GM08714 (cell line): ENCODE measurements around the gene ANKMY1.

ENCODE experiments used
- H3K4me3 ChIP-seq: fragments of 200-500 bp; sonication (Bioruptor generic); 2 replicates; pipeline ENCODE4 v1.5.1; 2014; ENCODE audit warnings: mild to moderate bottlenecking, low read length, inconsistent platforms
- ZNF274 ChIP-seq: IDR thresholded peaks from 2 replicates; pipeline ENCODE4 v1.6.1; 2012; ENCODE audit warnings: mild to moderate bottlenecking, low read depth, low read length

The ANKMY1 gene

DNA sequence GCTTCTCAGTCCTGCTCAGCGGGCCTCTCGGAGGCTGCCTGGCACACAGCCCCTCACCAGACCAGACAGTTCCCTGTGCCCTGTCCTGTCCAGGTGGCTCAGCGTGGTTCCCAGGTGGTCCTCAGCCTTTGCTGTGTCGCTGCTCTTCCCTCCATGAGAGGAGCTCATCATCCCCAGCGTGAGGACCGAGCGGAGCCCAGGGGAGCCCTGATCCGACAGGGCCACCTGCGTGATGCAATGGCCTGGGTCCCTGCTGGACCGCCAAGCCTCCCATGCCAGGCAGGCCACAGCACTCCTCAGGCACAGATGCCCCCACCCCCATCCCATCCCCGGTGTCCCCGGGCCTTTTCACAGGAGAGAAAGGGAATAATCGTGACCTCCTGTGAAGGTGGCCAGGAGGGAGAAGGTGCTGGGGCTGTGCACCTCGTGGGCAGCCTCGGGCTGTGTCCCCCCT lies 118.1 kb downstream of the ANKMY1 start:
- no peak overlapping the region for H3K4me3 ChIP-seq
- no peak for TF ChIP-seq ZNF274

DNA sequence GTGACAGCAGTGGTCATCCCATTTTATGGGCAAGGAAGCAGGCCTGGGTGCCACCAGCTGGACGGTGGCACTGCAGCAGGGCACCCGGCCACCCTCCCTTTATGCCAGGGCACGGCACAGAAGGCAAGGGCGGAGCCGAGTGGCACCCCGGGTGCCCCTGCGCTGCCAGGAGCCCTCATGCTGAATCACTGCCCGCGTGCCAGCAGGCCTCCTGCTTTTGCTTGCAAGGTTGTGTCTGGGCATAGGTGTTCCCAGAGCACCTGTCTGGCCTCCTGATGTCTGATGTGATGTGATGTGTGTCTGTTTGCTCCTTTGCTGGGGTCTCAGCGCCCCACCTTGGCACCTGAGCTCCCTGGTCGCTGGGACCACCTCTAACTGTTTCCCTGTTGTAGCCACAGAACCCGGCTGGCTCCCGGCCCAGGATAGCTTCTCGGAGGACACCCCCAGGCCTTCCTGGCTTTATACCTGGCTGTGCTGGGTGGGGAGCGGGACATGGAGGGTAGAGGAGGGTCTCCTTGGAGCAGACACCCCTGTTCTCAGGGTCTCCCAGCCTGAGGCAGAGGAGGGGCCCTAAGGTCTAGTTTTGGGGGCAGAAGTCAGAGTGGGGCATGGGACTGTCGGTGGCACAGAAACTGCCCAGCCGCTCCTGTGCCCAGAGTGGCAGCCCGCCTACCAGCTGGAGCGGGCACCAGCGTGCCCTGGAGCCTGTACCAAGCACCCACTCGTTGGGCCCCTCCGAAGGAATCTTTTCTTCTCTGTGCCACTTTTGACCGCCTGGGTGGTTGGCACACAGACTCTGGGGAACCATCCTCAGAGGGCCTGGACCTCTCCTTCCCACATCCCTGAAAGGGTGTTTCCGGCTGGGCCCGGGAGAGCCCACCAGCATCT lies 118.7 kb downstream of the ANKMY1 start:
- H3K4me3 ChIP-seq, result no peak overlapping the region
- no peak for TF ChIP-seq ZNF274

GRCh38 chr2:240437861-240438809 lies 119.7 kb downstream of the ANKMY1 start:
- no peak for TF ChIP-seq ZNF274

DNA sequence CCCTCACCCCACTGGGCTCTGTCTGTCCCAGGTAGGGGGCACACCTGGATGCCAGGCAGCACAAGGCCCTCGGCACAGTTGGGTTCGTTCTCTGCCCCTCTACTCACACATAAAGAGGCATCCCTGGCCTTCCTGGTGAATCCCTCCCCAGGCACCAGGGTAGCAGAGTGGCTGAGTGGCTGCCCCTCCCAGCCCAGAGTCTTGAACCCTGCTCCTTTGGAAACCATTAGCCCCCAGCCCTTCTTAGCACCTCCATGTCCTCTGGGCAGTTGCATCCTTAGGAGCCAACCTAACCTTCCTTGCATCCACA lies 120.3 kb downstream of the ANKMY1 start:
- TF ChIP-seq ZNF274, result no peak
- H3K4me3 ChIP-seq, result no peak overlapping the region

More at GRCh38 chr2:240437861-240438809, 119.7 kb downstream of the ANKMY1 start:
- H3K4me3 ChIP-seq, result no peak overlapping the region

DNA sequence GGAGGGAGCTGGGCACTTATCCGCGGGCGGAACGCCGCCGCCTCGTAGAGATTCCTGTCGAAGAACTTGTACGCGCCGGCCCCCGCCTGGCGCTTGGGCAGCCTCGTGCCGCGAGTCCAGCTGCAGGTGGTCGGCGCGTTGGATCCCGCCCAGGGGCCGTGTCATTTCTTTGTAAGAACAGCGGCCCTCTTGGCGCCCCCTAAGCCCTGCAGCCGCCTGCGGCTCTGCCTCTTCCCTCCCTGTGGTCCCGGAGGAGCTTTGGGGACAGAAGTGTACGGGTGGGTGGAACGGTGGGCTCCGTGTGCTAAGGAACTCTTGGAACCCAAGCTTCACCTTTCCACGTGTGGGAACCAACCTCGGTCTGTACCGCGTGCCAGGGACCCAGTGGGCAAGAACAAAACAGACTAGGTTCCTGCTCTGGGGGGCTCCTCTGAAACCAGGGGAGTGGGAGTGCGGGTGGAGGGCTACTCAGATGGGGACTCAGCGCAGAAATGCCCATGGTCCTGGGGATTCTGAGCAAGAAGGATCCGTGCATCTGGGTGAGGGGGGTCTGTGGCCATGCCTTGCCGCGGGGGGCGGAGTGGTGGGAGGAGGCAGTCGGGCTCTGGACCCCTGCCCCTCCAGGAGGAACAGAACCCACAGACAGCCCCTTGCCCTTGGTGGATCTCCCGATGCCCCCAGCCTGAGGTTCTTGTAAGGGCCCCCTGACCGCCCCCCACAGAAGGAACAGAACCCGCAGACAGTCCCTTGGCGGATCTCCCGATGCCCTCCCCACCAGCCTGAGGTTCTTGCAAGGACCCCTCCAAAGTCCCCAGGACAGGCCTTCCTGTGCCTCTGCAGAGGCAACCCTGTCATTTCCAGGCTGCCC lies 120.9 kb downstream of the ANKMY1 start:
- no peak for TF ChIP-seq ZNF274
- no peak overlapping the region for H3K4me3 ChIP-seq

DNA sequence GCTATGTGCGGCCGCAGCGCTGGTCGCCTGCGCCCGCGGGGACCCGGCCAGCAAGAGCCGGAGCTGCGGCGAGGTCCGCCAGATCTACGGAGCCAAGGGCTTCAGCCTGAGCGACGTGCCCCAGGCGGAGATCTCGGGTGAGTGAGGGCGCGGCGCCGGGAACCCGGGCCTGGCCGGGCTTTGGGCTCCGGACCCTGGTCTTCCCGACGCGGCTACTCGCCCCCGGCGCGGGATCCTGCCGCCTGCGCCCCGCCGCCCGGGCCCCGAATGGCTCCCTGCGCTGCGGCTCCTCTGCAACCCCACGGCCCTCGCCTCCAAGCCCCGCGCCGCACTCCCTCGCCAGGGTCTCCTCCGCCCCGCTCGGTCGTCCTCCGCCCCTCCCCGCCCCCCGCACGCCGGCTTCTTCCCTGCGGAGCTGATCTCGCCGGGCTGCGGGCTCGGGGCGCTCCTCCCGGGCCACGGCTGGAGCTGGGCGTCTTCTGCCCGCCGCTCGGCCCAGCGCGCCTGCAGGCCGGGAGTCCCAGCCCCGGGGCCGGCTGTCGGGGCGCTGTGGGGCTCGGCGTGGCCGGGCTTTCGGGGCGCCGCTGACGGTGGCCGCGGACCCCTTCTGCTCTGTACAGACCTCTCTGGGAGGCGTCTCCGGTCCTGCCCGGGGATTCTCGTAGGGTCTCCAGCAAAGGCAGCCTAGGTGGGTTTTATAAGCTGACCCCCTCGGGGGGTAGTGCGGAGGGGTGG lies 121.7 kb downstream of the ANKMY1 start:
- no peak for TF ChIP-seq ZNF274
- H3K4me3 ChIP-seq, result peak overlapping the region; percentile 45; the same call in 1 of the 2 replicates

DNA sequence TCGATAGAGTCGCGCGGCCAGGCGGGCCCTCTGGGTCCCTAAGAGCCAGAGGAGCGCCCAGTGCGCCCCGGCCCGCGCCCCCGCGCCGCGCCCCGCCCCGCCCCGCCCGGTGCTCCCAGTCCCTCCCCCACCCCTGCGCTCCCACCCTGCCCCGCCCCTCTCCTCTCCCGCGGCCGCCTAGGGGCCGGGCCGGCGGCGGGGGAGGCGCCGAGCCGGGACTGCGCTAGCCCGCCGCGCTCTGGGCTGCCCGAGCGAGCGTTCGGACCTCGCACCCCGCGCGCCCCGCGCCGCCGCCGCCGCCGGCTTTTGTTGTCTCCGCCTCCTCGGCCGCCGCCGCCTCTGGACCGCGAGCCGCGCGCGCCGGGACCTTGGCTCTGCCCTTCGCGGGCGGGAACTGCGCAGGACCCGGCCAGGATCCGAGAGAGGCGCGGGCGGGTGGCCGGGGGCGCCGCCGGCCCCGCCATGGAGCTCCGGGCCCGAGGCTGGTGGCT lies 122.3 kb downstream of the ANKMY1 start, which contains the start of gene GPC1:
Gene GPC1 (plus strand): TSS at position 207 of the 491 bp plus-strand sequence. CDS start 256 bp downstream, at position 463.
- H3K4me3 ChIP-seq, result peak within 1 kb of the TSS; percentile 45; the same call in 1 of the 2 replicates
- TF ChIP-seq ZNF274, result no peak

GRCh38 chr2:240434728-240435456 lies 122.9 kb downstream of the ANKMY1 start:
- H3K4me3 ChIP-seq, result peak overlapping the region; percentile 35; the same call in 1 of the 2 replicates
- TF ChIP-seq ZNF274, result no peak

DNA sequence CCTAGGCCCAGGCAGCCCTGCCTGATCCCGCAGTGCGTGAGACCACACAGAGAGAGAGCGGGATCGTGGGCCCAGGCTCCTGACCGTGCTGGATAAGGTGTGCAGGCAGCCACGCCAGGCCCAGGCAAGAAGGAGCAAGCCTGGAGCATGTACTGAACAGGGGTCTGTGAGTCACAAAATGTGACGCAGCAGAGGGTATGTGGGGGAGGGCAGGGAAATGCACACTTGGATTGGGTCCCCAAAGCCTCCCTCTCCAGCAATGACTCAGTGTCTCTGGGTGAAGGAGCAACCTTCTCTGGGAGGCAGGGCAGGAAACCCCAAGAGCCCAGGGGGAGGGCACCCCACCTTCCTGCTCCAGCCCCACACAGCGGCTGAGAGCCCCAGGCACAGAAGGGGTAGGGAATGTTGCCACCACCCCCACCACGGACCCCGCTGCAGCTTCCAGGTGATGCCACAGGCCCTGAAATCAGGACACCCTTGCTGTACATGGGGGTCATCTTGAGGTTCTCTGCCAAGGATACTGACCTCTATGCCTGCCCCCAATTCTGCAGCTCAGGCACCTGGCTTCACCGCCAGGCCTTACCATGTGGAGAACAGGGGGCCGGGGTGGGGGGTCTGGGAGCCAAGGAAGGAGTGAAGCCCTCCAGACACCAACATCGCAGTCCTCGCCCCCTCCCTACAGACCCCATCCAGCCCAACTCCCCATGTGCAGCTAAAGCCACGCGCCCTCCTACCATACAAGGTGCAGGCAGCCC lies 123.6 kb downstream of the ANKMY1 start:
- TF ChIP-seq ZNF274, result no peak
- H3K4me3 ChIP-seq, result no peak overlapping the region

- TF ChIP-seq ZNF274, result no peak
- H3K4me3 ChIP-seq, result no peak overlapping the region
These were observed 124.7 kb downstream of the ANKMY1 start for GRCh38 chr2:240432820-240433801.
